Activated T-helper 1 cell treated with anti-CD3 and anti-CD28 coated beads, Interleukin-12 subunit alpha, Interleukin-12 subunit beta, Interleukin-2, Interleukin-4 antibody, amounts not matched to agents 30 ng/mL and 10 ng/mL and 1 ng/mL, durations not matched to agents 14 hours and 24 hours and 36 hours (primary cell): ENCODE data around the gene HAUS1. TPM values are rescaled to one million over a fixed set of nuclear protein-coding genes. Genes with fewer than 3 reads are reported as not detected.
"Not testable (repeated sequence)": the region's sequence is repeated elsewhere in the genome, so short reads cannot be mapped to it uniquely, and the experiment has no call there.

Experiments used
- DNase-seq: peaks from one replicate; pipeline ENCODE4 v3.0.0; 2021; ENCODE audit warnings: low spot score
- H3K27ac Mint-ChIP-seq: one replicate; pipeline ENCODE4 v1.8.0; 2021; ENCODE audit warnings: mild to moderate bottlenecking, mixed read lengths
- H3K27me3 Mint-ChIP-seq: one replicate; pipeline ENCODE4 v1.8.0; 2022; ENCODE audit warnings: mild to moderate bottlenecking, moderate library complexity, mixed read lengths; ENCODE audit not compliant: insufficient read depth
- H3K36me3 Mint-ChIP-seq: one replicate; pipeline ENCODE4 v1.8.0; 2021; ENCODE audit warnings: low read depth, mixed read lengths
- H3K4me1 Mint-ChIP-seq: one replicate; pipeline ENCODE4 v1.8.0; 2021; ENCODE audit warnings: low read depth, mixed read lengths
- H3K4me3 Mint-ChIP-seq: one replicate; pipeline ENCODE4 v1.8.0; 2021; ENCODE audit warnings: mild to moderate bottlenecking, moderate library complexity, mixed read lengths
- H3K9me3 Mint-ChIP-seq: one replicate; pipeline ENCODE4 v1.8.0; 2021; ENCODE audit warnings: mixed read lengths
- intact Hi-C: fragments of 100-400 bp; cut with micrococcal nuclease; formaldehyde crosslinking; loops from one replicate; pipeline ENCODE4 v1.15.1; 2024
- total RNA-seq: library from RNA; stranded (reverse); gene quantifications from 2 replicates; pipeline ENCODE4 v1.2.3, GENCODE V29; 2022

The HAUS1 gene
- total RNA-seq, 1 donor from 2014 or later, result 41.8 TPM

- peaks cover 2% of the 10 kb centered on the region for H3K27me3 Mint-ChIP-seq
- H3K9me3 Mint-ChIP-seq, result no peaks in the 10 kb centered on the region
- peaks cover 7% of the 10 kb centered on the region for H3K36me3 Mint-ChIP-seq
- no peak overlapping the region for H3K27ac Mint-ChIP-seq
- intact Hi-C loops, result no loop called here
- no peak overlapping the region for H3K4me3 Mint-ChIP-seq
- no peak for DNase-seq
- H3K4me1 Mint-ChIP-seq, result peaks cover 34% of the 10 kb centered on the region
Observed at GRCh38 chr18:46163941-46164499, 59.8 kb downstream of the HAUS1 start.

- H3K4me3 Mint-ChIP-seq, DNase-seq, intact Hi-C loops, H3K27ac Mint-ChIP-seq, H3K27me3 Mint-ChIP-seq, H3K9me3 Mint-ChIP-seq, H3K36me3 Mint-ChIP-seq: not testable (repeated sequence)
- peaks cover 38% of the 10 kb centered on the region for H3K4me1 Mint-ChIP-seq
Observed at GRCh38 chr18:46164502-46164901, 60.3 kb downstream of the HAUS1 start.

- peaks cover 7% of the 10 kb centered on the region for H3K36me3 Mint-ChIP-seq
- peaks cover 40% of the 10 kb centered on the region for H3K4me1 Mint-ChIP-seq
- H3K27ac Mint-ChIP-seq, result no peak overlapping the region
- H3K9me3 Mint-ChIP-seq, result no peaks in the 10 kb centered on the region
- H3K4me3 Mint-ChIP-seq, result no peak overlapping the region
- no peak for DNase-seq
- intact Hi-C loops, result no loop called here
- H3K27me3 Mint-ChIP-seq, result peaks cover 2% of the 10 kb centered on the region
Observed at GRCh38 chr18:46164920-46165319, 60.7 kb downstream of the HAUS1 start.

GRCh38 chr18:46166261-46166970, 62.2 kb downstream of the HAUS1 start:
- peaks cover 32% of the 10 kb centered on the region for H3K4me1 Mint-ChIP-seq
- intact Hi-C loops, result no loop called here
- H3K4me3 Mint-ChIP-seq, result no peak overlapping the region
- no peak for DNase-seq
- no peaks in the 10 kb centered on the region for H3K9me3 Mint-ChIP-seq
- H3K27ac Mint-ChIP-seq, result no peak overlapping the region
- H3K27me3 Mint-ChIP-seq, result peaks cover 2% of the 10 kb centered on the region
- peaks cover 3% of the 10 kb centered on the region for H3K36me3 Mint-ChIP-seq

GRCh38 chr18:46167971-46168370, 63.8 kb downstream of the HAUS1 start:
- H3K27me3 Mint-ChIP-seq, result peaks cover 2% of the 10 kb centered on the region
- no peaks in the 10 kb centered on the region for H3K9me3 Mint-ChIP-seq
- intact Hi-C loops, result no loop called here
- H3K36me3 Mint-ChIP-seq, result peaks cover 3% of the 10 kb centered on the region
- peak overlapping the region; percentile 69 for H3K4me3 Mint-ChIP-seq
- DNase-seq, result peak; percentile 13
- H3K27ac Mint-ChIP-seq, result peak overlapping the region; percentile 87
- H3K4me1 Mint-ChIP-seq, result peaks cover 41% of the 10 kb centered on the region

GRCh38 chr18:46169464-46169941, 65.3 kb downstream of the HAUS1 start:
- H3K9me3 Mint-ChIP-seq, result no peaks in the 10 kb centered on the region
- peaks cover 38% of the 10 kb centered on the region for H3K4me1 Mint-ChIP-seq
- H3K27ac Mint-ChIP-seq, result no peak overlapping the region
- H3K4me3 Mint-ChIP-seq, result no peak overlapping the region
- H3K36me3 Mint-ChIP-seq, result peaks cover 4% of the 10 kb centered on the region
- intact Hi-C loops, result no loop called here
- H3K27me3 Mint-ChIP-seq, result no peaks in the 10 kb centered on the region
- DNase-seq, result no peak

GRCh38 chr18:46171331-46171730, 67.1 kb downstream of the HAUS1 start:
- H3K4me3 Mint-ChIP-seq, result peak overlapping the region; percentile 15

GRCh38 chr18:46173393-46174341, 69.5 kb downstream of the HAUS1 start:
- no peaks in the 10 kb centered on the region for H3K9me3 Mint-ChIP-seq
- peak; percentile 91 for DNase-seq
- peak overlapping the region; percentile 100 for H3K27ac Mint-ChIP-seq
- no peaks in the 10 kb centered on the region for H3K27me3 Mint-ChIP-seq
- intact Hi-C loops, result loop anchor here (1.0 to 10.0 kb wide), 13 partner anchors 15 to 741 kb away; partner anchors contain the start of genes ATP5F1A, EPG5, HAUS1 and KATNAL2
- peaks cover 14% of the 10 kb centered on the region for H3K36me3 Mint-ChIP-seq
- peak overlapping the region; percentile 97 for H3K4me3 Mint-ChIP-seq
- H3K4me1 Mint-ChIP-seq, result peaks cover 51% of the 10 kb centered on the region

More at GRCh38 chr18:46171331-46171730, 67.1 kb downstream of the HAUS1 start:
- intact Hi-C loops, result loop anchor here (5.0 to 10.0 kb wide), 3 partner anchors 161 to 743 kb away; partner anchors contain the start of genes EPG5, KATNAL2 and PIAS2
- Mint-ChIP-seq H3K27ac (peak overlapping the region; percentile 5), H3K9me3 (no peaks in the 10 kb centered on the region), H3K27me3 (no peaks in the 10 kb centered on the region), H3K36me3 (peaks cover 6% of the 10 kb centered on the region), H3K4me1 (peaks cover 53% of the 10 kb centered on the region)
- DNase-seq, result no peak

GRCh38 chr18:46174342-46175041, 70.3 kb downstream of the HAUS1 start:
- DNase-seq, result peak; percentile 31
- intact Hi-C loops, result loop anchor here (2.0 to 10.0 kb wide), 5 partner anchors 14 to 740 kb away; partner anchors contain the start of genes EPG5, KATNAL2 and PIAS2
- Mint-ChIP-seq H3K27me3 (no peaks in the 10 kb centered on the region), H3K27ac (peak overlapping the region; percentile 87), H3K36me3 (peaks cover 15% of the 10 kb centered on the region), H3K9me3 (no peaks in the 10 kb centered on the region), H3K4me3 (peak overlapping the region; percentile 97), H3K4me1 (peaks cover 44% of the 10 kb centered on the region)

GRCh38 chr18:46176001-46176400, 71.8 kb downstream of the HAUS1 start:
- H3K4me3 Mint-ChIP-seq, result peak overlapping the region; percentile 97
- peak overlapping the region; percentile 58 for H3K27ac Mint-ChIP-seq
- H3K36me3 Mint-ChIP-seq, result peaks cover 15% of the 10 kb centered on the region
- H3K4me1 Mint-ChIP-seq, result peaks cover 42% of the 10 kb centered on the region
- no peaks in the 10 kb centered on the region for H3K27me3 Mint-ChIP-seq
- intact Hi-C loops, result loop anchor here (10.0 kb wide), 1 partner anchor 739 kb away; the partner anchor contains the start of genes KATNAL2 and PIAS2
- H3K9me3 Mint-ChIP-seq, result no peaks in the 10 kb centered on the region
- no peak for DNase-seq
